ENCODE measurements around the gene TMC2.
"Not testable (repeated sequence)": the region's sequence is repeated elsewhere in the genome, so short reads cannot be mapped to it uniquely, and the experiment has no call there.

The TMC2 gene

DNA sequence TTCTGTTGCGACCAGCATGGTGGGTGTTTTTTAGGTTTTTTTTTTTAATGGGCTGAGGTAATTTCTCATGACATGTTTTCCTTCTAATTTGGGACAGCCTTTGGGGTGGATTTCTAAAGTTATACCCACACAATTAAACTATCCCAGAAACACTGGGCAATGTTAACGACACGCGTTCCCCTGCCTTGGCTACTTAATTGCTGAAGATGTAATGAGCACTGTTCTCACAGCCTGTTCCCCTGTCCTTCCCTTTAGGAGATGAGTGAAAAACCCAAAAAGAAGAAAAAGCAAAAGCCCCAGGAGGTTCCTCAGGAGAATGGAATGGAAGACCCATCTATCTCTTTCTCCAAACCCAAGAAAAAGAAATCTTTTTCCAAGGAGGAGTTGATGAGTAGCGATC is 121.3 kb downstream of the TMC2 start:
- no peak for DNase-seq (ENCODE audit: low read depth in 2 of 3, low spot score in 1 of 3)

DNA sequence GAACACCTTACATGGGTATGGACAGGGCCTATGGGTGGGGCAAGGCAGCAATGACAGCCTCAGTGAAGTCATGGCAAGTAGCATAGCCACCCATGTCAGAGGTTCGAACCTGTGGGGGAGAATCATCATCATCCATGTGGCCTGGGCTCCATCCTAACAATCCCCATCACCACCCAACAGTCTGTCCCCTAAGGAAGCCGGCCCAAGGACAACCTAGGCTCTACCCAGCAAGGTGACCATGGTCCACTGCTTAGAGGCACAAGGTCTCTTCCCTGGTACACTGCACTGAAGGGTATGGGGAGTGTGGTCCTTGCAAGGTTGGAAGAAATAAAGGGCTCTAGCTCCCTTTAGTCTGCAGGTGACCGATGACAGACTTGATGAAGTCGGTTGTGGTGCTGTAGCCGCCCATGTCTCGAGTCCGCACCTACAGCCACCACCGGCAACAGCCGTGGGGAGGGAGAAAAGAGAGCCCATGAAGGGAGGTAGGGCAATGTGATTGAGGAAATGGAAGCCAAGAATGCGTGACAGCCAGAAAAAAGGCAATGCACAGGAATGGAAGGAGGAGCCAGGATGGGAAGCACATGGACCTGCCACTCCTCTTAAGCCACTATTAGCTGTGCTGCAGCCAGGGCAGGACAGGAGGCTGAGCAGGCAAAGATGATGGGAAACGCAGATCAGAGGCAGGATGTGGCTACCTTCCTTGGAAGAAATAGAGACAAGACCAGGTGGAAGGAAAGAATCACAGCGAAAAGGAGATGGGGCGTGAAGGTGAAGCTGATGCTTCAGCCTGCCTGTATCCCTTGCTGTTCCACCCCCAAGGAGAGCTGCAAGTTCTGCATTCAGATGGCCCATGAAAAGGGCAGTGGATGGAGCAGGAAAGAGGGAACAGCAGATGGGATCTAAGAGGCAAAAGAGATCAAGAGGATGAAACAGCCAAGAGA is 122.3 kb downstream of the TMC2 start:
- DNase-seq (ENCODE audit: low read depth in 2 of 3, low spot score in 1 of 3): no peak

DNA sequence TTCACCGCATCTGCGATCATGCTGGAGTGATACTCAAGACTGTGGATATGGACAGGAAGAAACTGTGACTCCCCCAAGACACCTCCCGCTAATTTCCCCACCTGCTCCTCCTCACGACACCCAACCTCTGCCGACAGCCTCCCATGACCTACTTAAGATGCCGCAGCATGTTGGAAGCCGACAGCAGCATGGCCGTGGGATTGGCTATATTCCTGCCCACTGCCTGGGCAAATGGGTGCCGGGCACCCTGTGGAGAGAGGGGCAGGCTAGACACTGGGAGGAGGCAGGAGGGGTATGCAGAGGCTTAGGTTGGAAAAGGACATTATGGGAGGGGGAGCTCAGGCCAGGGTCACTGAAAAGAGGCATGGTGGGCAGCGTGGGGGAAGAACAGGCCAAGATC is 123.2 kb downstream of the TMC2 start:
- no peak for DNase-seq (ENCODE audit: low read depth in 2 of 3, low spot score in 1 of 3)

DNA sequence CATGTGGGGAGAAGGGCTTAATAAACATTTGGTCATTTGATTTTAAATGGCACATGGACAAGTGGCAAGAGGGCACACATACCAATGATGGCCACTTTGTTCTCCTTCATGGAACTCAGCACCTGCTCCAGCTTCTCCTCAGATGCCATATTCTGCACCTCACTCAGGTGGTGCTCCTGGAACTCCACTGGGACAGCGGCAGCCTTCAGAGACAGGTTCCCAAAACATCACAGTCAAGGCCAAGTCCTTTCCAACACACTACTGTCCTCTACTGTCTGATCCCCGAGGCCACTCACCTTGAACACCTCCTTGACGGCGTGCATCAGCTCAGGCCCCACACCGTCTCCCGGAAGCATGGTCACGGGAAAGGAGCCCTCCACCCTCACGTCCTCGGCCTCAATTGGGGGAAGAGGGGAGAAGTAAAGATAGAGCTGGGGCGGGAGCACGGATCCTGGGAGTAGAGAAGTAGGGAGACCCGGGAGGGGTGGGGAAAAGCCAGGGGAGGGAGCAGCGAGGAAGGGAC is 127.1 kb downstream of the TMC2 start:
- no peak for DNase-seq (ENCODE audit: low read depth in 2 of 3, low spot score in 1 of 3)

DNA sequence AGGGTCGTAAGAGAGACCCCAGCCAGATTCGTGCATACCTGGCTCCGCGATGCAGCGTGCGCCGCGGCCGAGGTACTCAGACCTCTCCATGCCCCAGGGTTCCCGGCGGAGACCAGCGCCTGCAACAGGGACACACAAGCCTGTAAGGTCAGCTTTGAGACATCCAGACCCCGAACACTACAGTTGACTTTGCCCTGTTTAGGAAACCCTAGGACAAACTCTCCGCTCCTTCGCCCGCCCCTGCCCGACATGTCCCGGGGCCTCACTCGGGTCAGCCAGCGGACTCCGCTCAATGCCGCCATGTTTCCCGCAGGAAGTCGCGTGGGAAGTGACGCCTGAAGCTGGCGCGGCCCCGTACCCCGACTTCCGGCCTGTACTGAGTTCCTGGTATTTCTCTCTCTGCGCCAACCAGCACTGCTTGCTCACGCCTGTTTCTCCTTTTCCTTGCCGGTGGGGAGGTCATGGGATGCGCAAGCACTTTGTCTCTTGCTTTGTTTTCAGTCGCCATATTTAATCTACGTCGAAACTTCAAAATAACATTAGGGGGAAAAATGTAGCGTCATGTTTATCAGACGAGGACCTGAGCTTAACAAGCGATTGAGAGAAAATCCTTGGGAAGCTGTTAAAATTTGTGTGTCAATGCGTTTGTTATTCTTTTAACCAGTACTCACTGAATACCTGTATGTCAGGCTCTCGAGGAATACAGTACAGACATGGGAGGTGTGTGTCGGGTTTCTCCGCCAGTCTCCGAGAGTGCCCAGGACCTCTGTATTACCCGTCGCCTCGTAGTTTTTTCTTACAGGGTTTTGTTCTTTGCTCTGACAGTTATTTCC is 127.7 kb downstream of the TMC2 start, which contains the start of gene IDH3B:
TSS of gene IDH3B (minus strand) at position 330 of the 833 bp plus-strand sequence. CDS start at position 302, 28 bp downstream.
- peak; percentile 84 to 87 (median 87) for DNase-seq (ENCODE audit: low read depth in 2 of 3, low spot score in 1 of 3)

DNA sequence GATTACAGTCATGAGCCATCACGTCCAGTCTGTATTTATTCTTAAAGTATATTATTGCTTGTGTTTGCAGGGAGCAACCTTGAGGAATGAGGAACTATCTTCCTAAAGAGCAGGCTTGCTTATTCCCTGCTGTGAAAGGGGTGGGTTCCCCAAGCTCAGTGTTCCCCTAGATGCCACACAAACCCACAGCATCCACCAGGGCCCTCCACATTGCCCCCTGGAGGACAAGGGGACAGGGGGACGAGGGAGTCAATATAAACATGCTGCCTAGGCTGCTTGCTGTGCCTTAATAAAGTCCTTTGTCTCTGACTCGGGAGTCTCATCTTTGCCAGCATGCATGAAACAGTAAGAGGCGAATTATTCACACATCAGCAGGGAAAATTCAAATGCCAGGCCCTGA is 135.6 kb downstream of the TMC2 start:
- DNase-seq (ENCODE audit: low read depth in 2 of 3, low spot score in 1 of 3): no peak

DNA sequence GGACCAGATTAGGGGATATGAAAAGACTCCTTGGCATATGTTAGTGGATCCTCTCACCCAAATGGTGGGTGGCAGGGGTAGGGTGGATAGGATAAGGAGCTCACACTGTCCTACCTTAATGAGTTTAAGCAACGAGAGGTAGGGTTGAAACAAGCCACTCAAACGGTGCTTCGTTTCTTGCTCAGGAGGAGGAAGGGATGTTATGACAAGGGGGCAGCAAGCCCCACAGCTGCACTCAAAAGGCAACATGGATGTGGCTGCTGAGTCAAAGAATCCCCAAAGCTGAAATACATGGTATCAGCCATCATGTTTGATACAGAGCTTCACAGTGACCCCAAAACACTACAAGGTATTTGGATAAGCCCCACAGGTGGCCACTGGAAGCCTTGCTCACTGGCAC is 136.1 kb downstream of the TMC2 start:
- no peak for DNase-seq (ENCODE audit: low read depth in 2 of 3, low spot score in 1 of 3)

DNA sequence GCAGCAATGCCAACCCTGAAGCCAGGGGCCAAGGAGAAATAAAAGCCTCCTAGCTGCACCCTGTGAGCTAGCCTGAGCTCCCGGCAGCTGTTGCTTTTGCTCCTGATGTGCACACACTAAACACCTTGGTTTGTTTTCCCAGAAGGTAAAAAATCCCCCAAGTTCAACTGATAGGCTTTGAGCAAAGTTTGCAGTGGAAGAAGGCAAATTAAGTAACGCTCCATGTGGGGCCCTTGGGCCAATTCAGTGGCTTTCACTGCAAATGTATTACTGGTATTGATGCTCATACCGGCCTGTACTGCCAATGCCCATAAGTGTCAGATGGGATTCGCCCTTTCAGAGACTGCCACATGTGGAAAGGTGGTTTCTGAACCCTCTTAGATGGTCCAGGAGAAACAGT is 137.1 kb downstream of the TMC2 start:
- DNase-seq (ENCODE audit: low read depth in 2 of 3, low spot score in 1 of 3): no peak

DNA sequence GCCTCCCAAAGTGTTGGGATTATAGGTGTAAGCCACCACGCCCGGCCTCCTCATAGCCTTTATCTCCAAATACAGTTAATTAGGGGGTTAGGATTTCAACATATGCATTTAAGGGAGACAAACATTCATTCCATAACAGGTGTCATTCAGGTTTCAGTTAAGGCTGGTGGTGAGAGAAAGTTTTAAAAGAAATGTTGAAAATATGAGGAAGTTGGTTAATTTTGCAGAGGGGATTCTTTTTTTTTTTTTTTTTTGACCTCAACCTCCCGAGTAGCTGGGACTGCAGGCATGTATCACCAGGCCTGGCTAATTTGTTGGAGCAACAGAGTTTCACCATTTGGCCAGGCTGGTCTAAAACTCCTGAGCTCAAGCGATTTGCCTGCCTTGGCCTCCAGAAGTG is 143.7 kb downstream of the TMC2 start:
- DNase-seq (ENCODE audit: low read depth in 2 of 3, low spot score in 1 of 3): no peak

DNA sequence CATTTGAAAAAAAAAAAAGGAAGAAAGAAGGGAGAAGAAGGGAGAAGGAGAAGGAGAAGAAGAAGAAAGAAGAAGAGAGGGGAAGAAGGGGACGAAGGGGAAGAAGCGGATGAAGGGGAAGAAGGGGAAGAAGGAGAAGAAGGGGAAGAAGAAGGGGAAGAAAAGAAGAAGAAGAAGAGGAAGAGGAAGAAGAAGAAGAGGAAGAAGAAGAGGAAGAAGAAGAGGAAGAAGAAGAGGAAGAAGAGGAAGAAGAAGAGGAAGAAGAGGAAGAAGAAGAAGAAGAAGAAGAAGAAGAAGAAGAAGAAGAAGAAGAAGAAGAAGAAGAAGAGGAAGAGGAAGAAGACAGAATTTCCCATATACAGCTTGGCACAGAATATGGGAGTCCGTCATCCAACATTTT is 145.7 kb downstream of the TMC2 start:
- not testable (repeated sequence) for DNase-seq (ENCODE audit: low read depth in 2 of 3, low spot score in 1 of 3)

DNA sequence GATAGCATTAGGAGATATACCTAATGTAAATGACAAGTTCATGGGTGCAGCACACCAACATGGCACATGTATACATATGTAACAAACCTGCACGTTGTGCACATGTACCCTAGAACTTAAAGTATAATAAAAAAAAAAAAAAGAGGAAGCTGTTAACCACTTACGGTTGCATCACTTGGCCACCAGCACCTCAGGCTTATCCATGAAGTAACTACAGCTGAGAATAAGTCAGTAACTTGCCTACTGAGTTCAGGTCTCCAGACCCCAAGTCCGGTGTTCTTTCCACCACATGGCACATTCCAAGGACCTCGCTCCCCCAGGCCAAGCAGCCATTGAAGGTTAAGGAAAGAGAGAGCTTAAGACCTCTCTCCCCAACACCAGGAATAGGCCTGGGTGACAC is 148.4 kb downstream of the TMC2 start:
- not testable (repeated sequence) for DNase-seq (ENCODE audit: low read depth in 2 of 3, low spot score in 1 of 3)

DNA sequence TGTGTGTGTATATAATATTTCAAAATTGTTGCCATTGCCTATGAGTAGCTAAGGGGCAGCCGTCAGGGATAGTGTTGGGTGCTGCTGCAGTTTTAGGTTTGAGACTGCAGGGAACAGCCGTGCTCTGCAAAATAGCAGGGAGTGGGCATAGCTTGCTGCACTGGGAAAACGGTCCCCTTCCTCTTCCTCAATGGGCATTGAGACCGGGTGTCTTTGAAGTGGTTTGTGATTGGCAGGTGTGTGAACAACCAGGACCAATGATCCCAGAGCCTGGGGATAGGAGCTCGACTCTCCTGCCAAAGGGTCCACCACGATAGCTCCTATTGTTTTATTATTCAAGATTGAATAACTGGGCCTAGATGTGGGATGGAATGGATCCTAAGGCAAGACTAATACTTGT is 151.1 kb downstream of the TMC2 start:
- no peak for DNase-seq (ENCODE audit: low read depth in 2 of 3, low spot score in 1 of 3)

DNA sequence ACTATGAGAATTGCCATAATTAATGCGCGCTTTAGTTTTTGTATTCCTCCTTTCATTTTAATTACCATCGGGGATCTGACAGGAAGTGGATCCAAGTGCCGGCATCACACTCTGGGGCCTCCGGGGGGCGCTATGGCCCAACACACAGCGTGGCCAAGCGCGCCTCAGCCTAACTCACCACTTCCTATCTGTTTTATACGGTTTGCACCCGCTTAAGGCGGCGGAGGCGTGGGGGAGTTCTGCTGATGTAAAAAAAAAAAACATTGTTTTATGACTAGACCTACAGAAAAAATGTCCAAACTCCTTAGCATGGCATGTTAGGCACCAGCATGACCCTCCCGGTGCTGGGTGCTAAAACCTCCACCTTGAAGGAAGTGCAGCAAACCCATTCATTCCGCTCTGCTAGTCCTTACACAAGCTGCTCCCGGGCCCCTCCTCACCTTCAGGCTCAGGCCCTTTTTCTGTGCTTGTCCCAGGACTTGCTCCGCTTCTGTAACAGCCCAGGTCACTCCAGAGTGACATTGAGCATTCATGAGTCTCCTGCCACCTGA is 151.7 kb downstream of the TMC2 start:
- DNase-seq (ENCODE audit: low read depth in 2 of 3, low spot score in 1 of 3): peak; percentile 69 to 77 (median 73)

DNA sequence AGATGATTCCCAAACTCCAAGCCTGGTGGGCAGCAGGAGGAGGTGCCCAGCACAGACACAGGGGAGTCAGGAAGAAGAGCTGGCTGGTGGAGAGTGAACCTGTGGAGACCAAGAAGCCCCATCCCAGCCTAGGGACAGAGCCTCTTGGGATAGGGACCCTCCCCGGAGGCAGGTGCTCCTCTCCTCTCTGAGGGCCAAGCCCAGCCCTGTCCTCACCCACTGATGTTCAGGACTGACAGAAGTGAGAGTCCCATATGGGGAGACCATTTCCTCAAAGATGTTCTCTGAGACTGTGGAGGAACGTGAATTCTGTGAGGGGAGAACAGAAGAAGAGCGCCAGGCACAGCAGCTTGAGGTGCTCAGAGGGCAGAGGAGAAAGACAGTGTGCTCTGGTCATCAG is 153.8 kb downstream of the TMC2 start:
- no peak for DNase-seq (ENCODE audit: low read depth in 2 of 3, low spot score in 1 of 3)

DNA sequence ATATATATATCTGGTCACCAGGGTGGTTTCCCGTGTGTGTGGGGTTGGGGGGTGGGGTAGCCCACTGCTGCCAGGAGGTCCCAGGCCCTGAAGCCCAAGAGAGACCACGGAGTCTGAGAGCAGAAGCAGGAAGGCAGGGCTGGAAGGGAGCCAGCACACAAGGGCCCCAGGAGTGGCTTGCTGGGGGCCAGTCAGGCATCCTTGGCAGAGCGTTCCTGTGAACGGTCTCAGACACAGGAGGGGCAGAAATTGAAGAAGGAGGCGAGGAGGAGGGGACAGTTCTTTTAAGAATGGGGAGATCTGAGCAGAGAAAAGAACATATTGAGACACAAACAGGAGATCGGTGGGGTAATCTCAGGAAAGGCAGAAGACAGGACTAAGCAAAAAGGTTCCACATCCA is 154.3 kb downstream of the TMC2 start:
- no peak for DNase-seq (ENCODE audit: low read depth in 2 of 3, low spot score in 1 of 3)

DNA sequence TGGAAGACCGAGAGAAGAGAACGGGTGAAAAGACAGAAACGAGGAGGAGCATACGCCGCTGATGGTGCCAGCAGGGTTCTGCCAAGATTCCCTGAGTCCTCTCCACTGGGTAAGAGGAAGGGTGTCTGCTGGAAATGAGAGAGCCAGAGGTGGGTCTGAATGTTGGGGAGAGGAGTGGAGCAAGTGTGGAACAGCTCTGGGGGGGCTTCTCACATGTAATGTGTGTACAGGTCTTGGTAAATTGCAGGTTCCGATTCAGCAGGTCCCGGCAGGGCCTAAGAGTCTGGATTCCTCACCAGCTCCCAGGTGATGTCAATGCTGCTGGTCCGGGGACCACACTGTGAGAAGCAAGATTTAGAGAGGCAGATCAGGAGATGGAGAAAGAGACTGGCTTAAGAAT is 154.8 kb downstream of the TMC2 start:
- no peak for DNase-seq (ENCODE audit: low read depth in 2 of 3, low spot score in 1 of 3)
